Tibial artery (tissue), 4 donors: Measurements from ENCODE around the gene WDR93.

Source experiments
- DNase-seq, 2 donors: peaks; one replicate each; pipeline ENCODE4 v3.0.0-alpha.2; 2019
- H3K27ac ChIP-seq, 2 donors: fragments of 200-600 bp; sonication (generic) in 1 of 2; 1 replicate in 1 of 2; 2 replicates in 1 of 2; pipeline ENCODE4 v1.5.1; 2018 to 2019; ENCODE audit warnings: mild to moderate bottlenecking in 1 of 2
- H3K27me3 ChIP-seq, 2 donors: fragments of 200-600 bp; sonication (generic) in 1 of 2; one replicate each; pipeline versions ENCODE4 v1.5.1 to v1.6.0; 2016 to 2019
- H3K36me3 ChIP-seq, 3 donors: fragments of 200-600 bp; sonication (generic) in 2 of 3; one replicate each; pipeline ENCODE4 v1.5.1; 2016 to 2019; ENCODE audit warnings: mild to moderate bottlenecking in 2 of 3
- H3K4me1 ChIP-seq, 4 donors: fragments of 200-600 bp; sonication (generic) in 2 of 4; 1 replicate in 3 of 4; 2 replicates in 1 of 4; pipeline ENCODE4 v1.5.1; 2016 to 2019
- H3K4me3 ChIP-seq, 2 donors: fragments of 200-600 bp; sonication (generic) in 1 of 2; 1 replicate in 1 of 2; 2 replicates in 1 of 2; pipeline ENCODE4 v1.5.1; 2018 to 2019; ENCODE audit warnings: mild to moderate bottlenecking in 2 of 2
- H3K9me3 ChIP-seq, 3 donors: fragments of 200-600 bp; sonication (generic) in 1 of 3; one replicate each; pipeline ENCODE4 v1.5.1; 2016 to 2019
- intact Hi-C: fragments of 100-400 bp; cut with DNase I; formaldehyde crosslinking; loops from one replicate; pipeline ENCODE4 v1.15.0; 2023; ENCODE audit warnings: low total_unique reads
- TF ChIP-seq, protein P1 (sequence below), 2 experiments: fragments of 200-600 bp in 1 of 2; fragments of 450-650 bp in 1 of 2; IDR thresholded peaks; one replicate each; pipeline ENCODE4 v1.5.1; 2017 to 2019; ENCODE audit warnings: antibody characterized with exemption in 2 of 2, mild to moderate bottlenecking in 1 of 2, moderate library complexity in 1 of 2

WDR93 gene

DNA sequence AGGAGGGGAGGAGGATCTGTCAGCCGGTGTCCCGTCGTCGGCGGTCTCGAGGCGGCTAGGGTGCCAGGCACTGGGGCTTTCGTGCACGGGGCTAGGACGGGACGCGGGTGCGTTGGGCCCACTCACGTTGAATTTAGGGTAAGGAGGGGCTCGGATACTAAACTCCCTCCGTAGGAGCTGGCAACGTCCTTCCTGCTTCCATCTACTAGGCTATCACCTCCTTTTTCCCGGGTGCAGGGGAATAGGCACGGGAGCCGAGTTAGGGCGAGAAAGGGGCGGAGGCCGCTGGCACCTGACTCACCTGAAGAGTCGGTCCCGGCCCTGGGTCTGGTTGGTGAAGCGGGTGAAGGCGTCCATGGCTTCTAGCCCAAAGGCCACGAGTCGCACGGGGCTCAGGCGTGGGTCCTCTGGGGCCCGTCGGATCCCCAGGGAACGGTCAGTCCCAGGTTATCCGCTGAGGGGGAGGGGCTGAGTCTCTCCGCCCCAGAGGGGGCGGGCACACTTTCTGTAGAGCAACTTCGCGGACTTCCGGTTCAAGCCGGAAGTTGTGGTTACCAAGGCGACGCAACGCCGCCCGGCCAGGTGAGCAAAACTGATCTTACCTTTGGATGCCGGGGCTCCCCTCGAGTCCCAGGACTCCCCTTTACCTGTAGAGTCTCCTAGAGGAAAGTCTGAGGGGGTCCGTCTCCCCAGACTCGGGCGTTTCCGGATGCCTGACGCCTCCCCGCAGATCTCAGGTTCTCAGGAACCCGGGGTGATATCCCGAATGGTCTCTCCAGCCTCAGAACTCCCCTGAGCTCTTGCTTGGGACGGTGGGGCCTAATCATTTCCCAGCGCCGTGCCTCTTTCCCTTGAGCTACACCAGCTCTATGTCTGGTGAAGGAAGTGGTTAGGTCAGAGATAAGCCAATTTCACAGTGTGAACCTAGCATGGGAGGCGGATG, at the start of gene WDR93, which contains the start of gene PEX11A:
TSS of gene WDR93 (plus strand) at position 536 of the 943 bp plus-strand sequence. CDS start 10,936 bp downstream, outside the sequence.
TSS of gene PEX11A (minus strand) at position 479 of the 943 bp plus-strand sequence. CDS start at position 357, 122 bp downstream.
- Histone ChIP-seq H3K9me3 (no peaks in the 10 kb centered on the region), H3K4me3 (peak within 1 kb of the TSS; percentile 58 to 88), H3K4me1 (peaks cover 0 to 13% (median 6%) of the 10 kb centered on the region in 4 donors), H3K27me3 (no peaks in the 10 kb centered on the region), H3K36me3 (no peaks in the 10 kb centered on the region), H3K27ac (peak within 1 kb of the TSS; percentile 27 to 69)
- intact Hi-C loops: no loop called here
- DNase-seq: peak; percentile 73 to 88
- TF ChIP-seq, protein P1, sequence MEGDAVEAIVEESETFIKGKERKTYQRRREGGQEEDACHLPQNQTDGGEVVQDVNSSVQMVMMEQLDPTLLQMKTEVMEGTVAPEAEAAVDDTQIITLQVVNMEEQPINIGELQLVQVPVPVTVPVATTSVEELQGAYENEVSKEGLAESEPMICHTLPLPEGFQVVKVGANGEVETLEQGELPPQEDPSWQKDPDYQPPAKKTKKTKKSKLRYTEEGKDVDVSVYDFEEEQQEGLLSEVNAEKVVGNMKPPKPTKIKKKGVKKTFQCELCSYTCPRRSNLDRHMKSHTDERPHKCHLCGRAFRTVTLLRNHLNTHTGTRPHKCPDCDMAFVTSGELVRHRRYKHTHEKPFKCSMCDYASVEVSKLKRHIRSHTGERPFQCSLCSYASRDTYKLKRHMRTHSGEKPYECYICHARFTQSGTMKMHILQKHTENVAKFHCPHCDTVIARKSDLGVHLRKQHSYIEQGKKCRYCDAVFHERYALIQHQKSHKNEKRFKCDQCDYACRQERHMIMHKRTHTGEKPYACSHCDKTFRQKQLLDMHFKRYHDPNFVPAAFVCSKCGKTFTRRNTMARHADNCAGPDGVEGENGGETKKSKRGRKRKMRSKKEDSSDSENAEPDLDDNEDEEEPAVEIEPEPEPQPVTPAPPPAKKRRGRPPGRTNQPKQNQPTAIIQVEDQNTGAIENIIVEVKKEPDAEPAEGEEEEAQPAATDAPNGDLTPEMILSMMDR (IDR thresholded peaks at IDR 0.05): no peak

DNA sequence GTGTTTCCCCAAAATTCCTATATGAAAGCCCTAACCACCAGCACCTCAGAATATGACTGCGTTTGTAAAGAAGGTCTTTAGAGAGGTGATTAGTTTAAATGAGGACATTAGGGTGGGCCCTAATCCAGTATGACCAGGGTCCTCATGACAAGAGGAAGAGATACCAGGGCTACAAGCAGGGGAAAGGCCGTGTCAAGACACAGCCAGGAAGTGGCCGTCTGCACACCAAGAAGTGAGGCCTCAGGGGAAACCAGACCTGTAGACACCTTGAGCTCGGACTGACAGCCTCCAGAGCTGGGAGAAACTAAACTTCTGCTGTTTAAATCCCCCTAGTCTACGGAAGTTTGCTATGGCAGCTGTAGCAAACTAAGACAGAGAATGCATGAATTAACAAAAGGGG, 49.6 kb upstream of the WDR93 start:
- Histone ChIP-seq H3K4me1 (no peaks in the 10 kb centered on the region), H3K36me3 (peaks cover 17 to 51% (median 33%) of the 10 kb centered on the region in 3 donors), H3K4me3 (no peak overlapping the region), H3K27ac (no peak overlapping the region), H3K27me3 (no peaks in the 10 kb centered on the region), H3K9me3 (no peaks in the 10 kb centered on the region)
- TF ChIP-seq, protein P1 (IDR thresholded peaks at IDR 0.05): no peak
- DNase-seq: peak in 1 of 2 donors; percentile 24
- intact Hi-C loops: loop anchor here (10.0 kb wide), 1 partner anchor 64 kb away; no protein-coding TSS in a partner anchor

DNA sequence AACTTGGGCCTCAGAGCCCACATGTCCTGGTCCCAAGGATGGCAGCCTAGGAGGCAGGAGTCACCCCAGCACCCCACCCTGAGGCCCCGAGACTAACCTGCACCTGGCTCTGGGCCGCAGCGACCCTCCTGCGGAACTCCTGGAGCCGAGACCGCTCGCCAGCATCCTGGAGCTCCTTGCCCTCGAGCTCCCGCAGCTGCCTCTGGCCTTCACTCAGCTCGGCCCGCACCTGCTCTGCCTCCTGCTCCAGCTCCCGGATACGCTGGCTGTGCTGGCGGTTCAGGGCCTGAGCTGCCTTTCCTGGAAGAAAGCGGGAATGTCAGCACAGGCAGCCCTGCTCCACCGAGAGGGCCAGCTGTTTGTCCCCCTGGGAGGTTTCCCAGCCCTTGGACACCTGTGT, 48.5 kb upstream of the WDR93 start:
- peak in 1 of 2 donors; percentile 65 for DNase-seq
- intact Hi-C loops: loop anchor here (10.0 kb wide), 1 partner anchor 63 kb away; no protein-coding TSS in a partner anchor
- Histone ChIP-seq H3K27me3 (no peaks in the 10 kb centered on the region), H3K4me3 (no peak overlapping the region), H3K36me3 (peaks cover 17 to 58% (median 38%) of the 10 kb centered on the region in 3 donors), H3K9me3 (no peaks in the 10 kb centered on the region), H3K27ac (no peak overlapping the region), H3K4me1 (peaks cover 0 to under 1% (median 0%) of the 10 kb centered on the region in 4 donors)
- TF ChIP-seq, protein P1 (IDR thresholded peaks at IDR 0.05): no peak

DNA sequence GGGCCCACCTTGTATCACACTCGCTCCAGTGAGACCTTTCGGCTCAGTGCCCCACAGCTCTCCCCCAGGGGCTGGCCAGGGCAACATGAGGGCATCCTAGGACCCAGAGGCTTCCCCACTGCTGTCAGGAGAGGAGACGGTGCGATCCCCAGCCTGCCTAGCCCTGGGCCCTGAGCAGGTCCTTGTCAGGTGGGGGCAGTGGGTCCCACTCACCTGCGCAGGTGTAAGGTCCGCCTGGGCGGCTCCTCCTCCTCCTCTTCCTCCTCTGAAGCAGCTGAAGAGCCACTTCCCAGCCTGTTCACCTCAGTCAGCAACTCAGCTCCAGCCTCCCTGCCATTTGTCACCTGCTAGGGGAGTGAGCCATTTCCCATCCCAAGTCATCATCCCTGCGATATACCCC, 44.9 kb upstream of the WDR93 start:
- DNase-seq: peak in 1 of 2 donors; percentile 65
- H3K36me3 ChIP-seq: peaks cover 11 to 71% (median 42%) of the 10 kb centered on the region in 3 donors
- H3K9me3 ChIP-seq: no peaks in the 10 kb centered on the region
- TF ChIP-seq, protein P1 (IDR thresholded peaks at IDR 0.05): no peak
- no peaks in the 10 kb centered on the region for H3K27me3 ChIP-seq
- peaks cover 0 to 6% (median 0%) of the 10 kb centered on the region in 4 donors for H3K4me1 ChIP-seq
- no peak overlapping the region for H3K27ac ChIP-seq
- H3K4me3 ChIP-seq: no peak overlapping the region
- intact Hi-C loops: loop anchor here (5.0 to 10.0 kb wide), 2 partner anchors 59 to 107 kb away; partner anchors contain the start of gene MESP1

DNA sequence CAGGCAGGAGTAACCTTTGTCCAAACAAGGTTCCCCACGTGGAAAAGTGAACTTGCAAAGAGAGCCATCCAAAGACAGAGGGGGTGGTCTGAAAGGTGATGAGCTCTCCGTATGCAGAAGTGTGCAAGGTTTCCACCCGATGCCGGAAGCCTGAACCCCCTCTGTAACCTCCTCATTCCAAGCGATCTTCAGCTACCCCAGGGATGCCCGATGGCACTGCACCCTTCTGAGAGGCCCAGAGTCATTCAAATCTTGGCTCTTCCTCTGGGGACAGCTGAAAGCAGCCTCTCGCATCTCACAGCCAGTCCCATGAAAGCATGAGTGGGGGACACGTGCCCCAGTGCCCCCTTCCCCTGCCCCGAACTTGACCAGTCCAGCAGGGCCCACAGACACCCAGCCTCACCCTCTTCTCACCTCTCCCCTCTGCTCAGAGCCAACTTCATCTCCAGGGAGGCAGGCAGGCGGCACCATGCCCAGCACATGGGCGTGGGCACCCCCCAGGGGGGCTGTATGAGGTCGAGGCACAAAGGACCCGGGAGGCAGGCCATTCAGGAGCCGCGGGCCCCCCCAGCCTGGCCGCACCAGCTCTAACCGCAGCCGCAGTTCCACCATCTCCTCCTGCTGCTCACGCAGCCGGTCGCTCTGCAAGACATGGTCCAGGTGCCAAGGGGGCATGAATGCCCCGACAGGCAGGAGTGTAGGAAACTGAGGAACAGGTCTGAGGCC, 44.0 kb upstream of the WDR93 start:
- Histone ChIP-seq H3K36me3 (peaks cover 6 to 62% (median 35%) of the 10 kb centered on the region in 3 donors), H3K27me3 (no peaks in the 10 kb centered on the region), H3K27ac (no peak overlapping the region), H3K4me1 (peaks cover 0 to 6% (median 0%) of the 10 kb centered on the region in 4 donors), H3K9me3 (no peaks in the 10 kb centered on the region), H3K4me3 (no peak overlapping the region)
- TF ChIP-seq, protein P1 (IDR thresholded peaks at IDR 0.05): no peak
- peak; percentile 16 to 62 for DNase-seq
- intact Hi-C loops: loop anchor here (5.0 to 10.0 kb wide), 2 partner anchors 58 to 106 kb away; partner anchors contain the start of gene MESP1
